Naive B cell (primary cell): ENCODE data around the gene TP53I13. TPM values are rescaled to one million over a fixed set of nuclear protein-coding genes. Genes with fewer than 3 reads are reported as not detected.

Source experiments
- ATAC-seq, 2 donors: fragments of 150-1000 bp; cut with Tn5 transposase; 2 replicates each; pipeline ENCODE4 v1.10.0; 2021; ENCODE audit warnings: low read depth in 2 of 2, mild to moderate bottlenecking in 2 of 2, moderate library complexity in 2 of 2
- DNase-seq: peaks from one replicate; pipeline ENCODE4 v3.0.0; 2022
- H3K27ac Mint-ChIP-seq, 6 donors: one replicate each; pipeline ENCODE4 v1.8.0; 2020 to 2022; ENCODE audit warnings: mild to moderate bottlenecking in 6 of 6, mixed read lengths in 6 of 6, moderate library complexity in 5 of 6, inconsistent platforms in 2 of 6
- H3K27me3 Mint-ChIP-seq, 3 donors: one replicate each; pipeline ENCODE4 v1.8.0; 2021 to 2022; ENCODE audit warnings: mixed read lengths in 3 of 3, mild to moderate bottlenecking in 1 of 3
- H3K36me3 Mint-ChIP-seq, 2 donors: one replicate each; pipeline ENCODE4 v1.8.0; 2020 to 2022; ENCODE audit warnings: mixed read lengths in 2 of 2, inconsistent platforms in 1 of 2, mild to moderate bottlenecking in 1 of 2
- H3K4me1 Mint-ChIP-seq, 3 donors: one replicate each; pipeline ENCODE4 v1.8.0; 2020 to 2022; ENCODE audit warnings: mixed read lengths in 3 of 3, inconsistent platforms in 1 of 3, mild to moderate bottlenecking in 1 of 3, moderate library complexity in 1 of 3
- H3K4me3 Mint-ChIP-seq, 8 donors: one replicate each; pipeline ENCODE4 v1.8.0; 2020 to 2022; ENCODE audit warnings: mild to moderate bottlenecking in 8 of 8, mixed read lengths in 8 of 8, moderate library complexity in 8 of 8, inconsistent platforms in 2 of 8
- H3K9me3 Mint-ChIP-seq, 7 donors: one replicate each; pipeline ENCODE4 v1.8.0; 2020 to 2022; ENCODE audit warnings: mixed read lengths in 7 of 7, mild to moderate bottlenecking in 5 of 7, inconsistent platforms in 2 of 7, moderate library complexity in 1 of 7
- polyA plus RNA-seq, 6 donors: library from polyadenylated mRNA; unstranded; fragments of 300-500 nt; fragmentation: Illumina TruSeq; gene quantifications; one replicate each; pipeline ENCODE4 v1.2.3, GENCODE V29; 2021; ENCODE audit warnings: low read depth in 6 of 6

TP53I13 gene
- polyA plus RNA-seq, 6 donors from 2014 or later = 28.1 to 41.5 (median 38.4) TPM

DNA sequence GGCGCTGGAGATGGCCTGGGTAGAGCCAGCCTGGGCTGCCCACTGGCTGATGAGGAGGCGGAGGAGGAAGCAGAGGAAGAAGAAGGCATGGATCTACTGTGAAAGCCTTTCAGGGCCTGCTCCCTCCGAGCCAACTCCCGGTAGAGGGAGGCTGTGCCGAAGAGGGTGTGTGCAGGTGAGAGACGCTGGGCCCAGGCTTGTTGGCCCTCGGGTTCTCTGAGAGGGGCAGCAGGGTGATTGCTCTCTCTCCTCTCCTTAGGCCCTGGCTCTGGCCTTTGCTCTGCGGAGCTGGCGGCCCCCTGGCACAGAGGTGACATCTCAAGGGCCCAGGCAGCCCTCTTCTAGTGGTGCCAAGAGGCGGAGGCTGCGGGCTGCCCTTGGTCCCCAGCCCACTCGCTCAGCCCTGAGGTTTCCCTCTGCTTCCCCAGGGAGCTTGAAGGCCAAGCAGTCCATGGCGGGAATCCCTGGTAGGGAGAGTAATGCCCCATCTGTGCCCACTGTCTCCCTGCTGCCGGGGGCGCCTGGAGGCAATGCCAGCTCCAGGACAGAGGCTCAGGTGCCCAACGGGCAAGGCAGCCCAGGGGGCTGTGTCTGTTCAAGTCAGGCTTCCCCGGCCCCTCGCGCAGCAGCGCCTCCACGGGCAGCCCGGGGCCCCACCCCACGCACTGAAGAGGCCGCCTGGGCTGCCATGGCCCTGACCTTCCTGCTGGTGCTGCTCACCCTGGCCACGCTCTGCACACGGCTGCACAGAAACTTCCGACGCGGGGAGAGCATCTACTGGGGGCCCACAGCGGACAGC lies 3.6 kb downstream of the TP53I13 start:
- H3K36me3 Mint-ChIP-seq = no peaks in the 10 kb centered on the region
- peaks cover 29 to 52% (median 38%) of the 10 kb centered on the region in 3 donors for H3K4me1 Mint-ChIP-seq
- no peaks in the 10 kb centered on the region for H3K9me3 Mint-ChIP-seq
- H3K27ac Mint-ChIP-seq = peak overlapping the region in 1 of 6 donors; percentile 11
- H3K27me3 Mint-ChIP-seq = no peaks in the 10 kb centered on the region
- peak overlapping the region in 3 of 8 donors; percentile 12 to 44 (median 15) for H3K4me3 Mint-ChIP-seq
- DNase-seq (no peak), ATAC-seq (no peak)

DNA sequence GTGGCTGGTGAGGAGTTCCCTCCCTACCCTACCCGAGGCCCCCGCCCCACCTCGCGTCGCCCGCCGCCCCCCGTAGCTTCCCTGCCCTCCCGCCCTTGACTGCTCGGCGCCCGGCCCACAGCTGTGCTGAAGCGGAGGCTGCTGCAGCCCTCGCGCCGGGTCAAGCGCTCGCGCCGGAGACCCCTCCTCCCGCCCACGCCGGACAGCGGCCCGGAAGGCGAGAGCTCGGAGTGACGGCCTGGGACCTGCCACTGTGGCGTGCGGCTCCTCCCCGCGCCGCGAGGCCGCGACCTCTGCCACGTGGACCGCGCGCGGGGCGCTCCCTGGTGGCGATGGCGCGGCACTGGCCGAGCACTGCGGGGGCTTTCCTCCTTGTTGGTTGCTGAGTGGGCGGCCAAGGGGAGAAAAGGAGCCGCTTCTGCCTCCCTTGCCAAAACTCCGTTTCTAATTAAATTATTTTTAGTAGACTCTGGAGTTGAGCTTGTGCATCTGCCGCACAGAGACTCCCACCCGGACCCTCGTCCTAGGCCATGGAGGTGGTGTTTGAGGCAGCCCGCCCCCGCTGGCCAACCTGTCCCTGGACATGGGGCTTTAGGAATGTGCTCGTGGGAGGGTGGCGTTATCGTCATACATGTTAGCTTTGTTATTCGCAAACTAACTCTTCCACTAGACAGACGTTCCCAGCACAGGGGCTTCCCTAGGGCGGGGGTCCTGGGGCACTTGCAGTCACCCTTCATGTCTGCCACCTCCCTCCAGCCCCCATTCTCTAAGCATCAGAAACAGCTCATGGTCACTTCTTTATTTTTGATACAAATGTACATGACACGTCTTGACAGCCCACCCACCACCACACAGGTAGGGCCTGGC lies 4.4 kb downstream of the TP53I13 start:
- H3K27ac Mint-ChIP-seq = no peak overlapping the region
- H3K4me3 Mint-ChIP-seq = peak overlapping the region in 3 of 8 donors; percentile 10 to 81 (median 12)
- H3K9me3 Mint-ChIP-seq = no peaks in the 10 kb centered on the region
- no peaks in the 10 kb centered on the region for H3K27me3 Mint-ChIP-seq
- peaks cover 29 to 47% (median 38%) of the 10 kb centered on the region in 3 donors for H3K4me1 Mint-ChIP-seq
- peak; percentile 39 to 57 for ATAC-seq
- H3K36me3 Mint-ChIP-seq = peaks cover 0 to 3% of the 10 kb centered on the region in 2 donors
- DNase-seq = peak; percentile 68

DNA sequence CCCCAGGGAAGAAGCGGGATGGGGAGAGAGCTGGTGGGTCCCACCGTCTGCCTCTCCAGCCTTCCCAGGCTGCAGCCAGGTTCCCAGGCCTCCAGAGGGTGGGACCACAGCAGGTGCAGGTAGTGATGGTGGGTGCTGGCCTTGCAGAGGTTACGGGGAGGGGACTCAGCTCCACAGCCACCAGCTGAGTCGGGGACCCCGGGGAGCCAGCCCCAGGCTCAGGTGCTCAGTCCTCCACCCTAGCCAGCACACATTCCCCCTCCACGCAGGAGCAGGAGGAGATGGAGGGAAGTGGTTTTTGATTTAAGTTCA lies 5.0 kb downstream of the TP53I13 start:
- no peak overlapping the region for H3K27ac Mint-ChIP-seq
- no peaks in the 10 kb centered on the region for H3K9me3 Mint-ChIP-seq
- H3K36me3 Mint-ChIP-seq = peaks cover 0 to 9% of the 10 kb centered on the region in 2 donors
- H3K4me1 Mint-ChIP-seq = peaks cover 29 to 42% (median 38%) of the 10 kb centered on the region in 3 donors
- no peak overlapping the region for H3K4me3 Mint-ChIP-seq
- no peak for DNase-seq
- no peaks in the 10 kb centered on the region for H3K27me3 Mint-ChIP-seq
- ATAC-seq = no peak

DNA sequence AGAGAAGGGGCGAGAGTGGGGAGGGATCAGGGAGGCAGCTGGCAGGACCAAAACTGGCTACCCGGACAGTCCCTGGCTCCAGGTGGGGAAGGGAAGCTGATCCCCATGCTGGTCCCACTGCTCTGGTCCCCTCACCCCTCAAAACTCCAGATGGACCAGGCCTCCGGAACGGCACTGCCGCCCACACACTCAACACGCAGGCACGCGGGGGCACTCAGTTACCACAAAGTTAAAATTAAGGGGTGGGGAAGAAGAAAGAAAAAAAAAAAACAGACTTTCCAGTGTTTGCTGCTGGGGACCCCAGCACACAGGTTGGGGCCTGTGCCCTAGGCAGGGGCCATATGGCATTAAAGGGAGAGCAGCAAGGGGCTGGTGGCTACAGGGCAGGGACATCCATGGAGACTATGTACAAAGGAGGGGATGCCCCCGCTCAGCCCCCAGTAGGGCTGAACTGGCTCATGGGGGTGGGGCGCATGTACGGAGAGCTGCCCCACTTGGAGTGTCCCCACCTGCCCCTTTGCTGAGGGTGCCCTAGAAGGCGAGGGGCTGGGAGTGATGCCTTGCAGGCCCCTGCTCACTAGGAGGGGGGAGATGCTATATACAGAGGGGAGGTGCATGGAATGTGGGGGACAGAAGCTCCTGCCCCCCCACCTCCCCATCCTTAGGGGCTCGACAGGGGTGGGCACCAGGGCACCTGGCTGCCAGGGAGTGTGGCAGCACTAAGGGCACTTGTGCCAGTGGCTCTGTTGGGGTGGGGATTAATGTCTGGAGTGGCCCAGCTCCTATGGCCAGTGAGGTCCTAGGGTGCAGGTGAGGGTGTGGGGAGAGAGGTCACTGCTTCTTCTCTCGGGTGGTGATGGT lies 5.6 kb downstream of the TP53I13 start:
- ATAC-seq (no peak), DNase-seq (no peak)
- Mint-ChIP-seq H3K4me3 (peak overlapping the region in 3 of 8 donors; percentile 14 to 72 (median 29)), H3K9me3 (no peaks in the 10 kb centered on the region), H3K27ac (peak overlapping the region in 2 of 6 donors; percentile 59 to 74), H3K27me3 (no peaks in the 10 kb centered on the region), H3K36me3 (peaks cover 0 to 9% of the 10 kb centered on the region in 2 donors), H3K4me1 (peaks cover 26 to 38% (median 36%) of the 10 kb centered on the region in 3 donors)

DNA sequence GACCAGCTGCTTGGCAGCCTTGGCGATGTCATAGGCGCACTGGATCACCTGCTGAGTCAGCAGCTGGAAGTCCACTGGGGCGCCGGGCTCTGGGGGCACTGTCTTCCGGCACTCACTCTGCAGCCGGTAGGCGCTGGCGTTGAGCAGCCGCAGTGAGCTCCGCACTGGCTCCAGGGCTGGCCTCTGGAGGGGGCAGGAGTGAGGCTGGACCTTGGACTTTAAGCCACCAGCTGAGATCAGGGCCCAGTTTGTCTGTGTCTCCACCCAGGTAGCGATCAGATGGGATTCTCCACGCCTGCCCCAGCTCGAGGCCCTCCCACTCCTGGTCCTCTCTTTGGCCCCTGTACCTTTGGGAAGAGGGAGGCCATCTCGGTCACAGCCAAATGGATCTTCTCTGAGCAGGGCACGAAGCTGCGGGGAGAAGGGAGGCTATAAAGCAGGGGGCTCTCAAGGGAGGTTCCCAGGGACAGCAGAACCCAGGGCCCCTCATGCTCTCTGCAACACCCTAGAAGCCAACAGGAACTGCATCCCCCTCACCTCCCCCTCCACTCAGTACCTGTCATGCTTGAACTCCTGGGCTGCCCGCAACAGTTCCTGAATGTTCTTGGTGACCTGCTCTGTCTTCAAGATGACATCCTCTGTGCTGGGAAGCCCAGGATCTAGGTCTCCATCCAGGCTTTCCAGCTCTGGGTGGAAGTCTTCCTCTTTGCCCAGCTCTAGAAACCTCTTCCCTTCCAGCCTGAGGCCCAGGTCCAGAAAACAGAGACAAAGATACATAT lies 6.4 kb downstream of the TP53I13 start:
- no peak for DNase-seq
- Mint-ChIP-seq H3K4me3 (peak overlapping the region in 5 of 8 donors; percentile 14 to 66 (median 29)), H3K27me3 (no peaks in the 10 kb centered on the region), H3K4me1 (peaks cover 22 to 34% (median 34%) of the 10 kb centered on the region in 3 donors), H3K9me3 (no peaks in the 10 kb centered on the region), H3K27ac (peak overlapping the region in 4 of 6 donors; percentile 25 to 83 (median 53)), H3K36me3 (peaks cover 2 to 9% of the 10 kb centered on the region in 2 donors)
- peak; percentile 43 to 63 for ATAC-seq

DNA sequence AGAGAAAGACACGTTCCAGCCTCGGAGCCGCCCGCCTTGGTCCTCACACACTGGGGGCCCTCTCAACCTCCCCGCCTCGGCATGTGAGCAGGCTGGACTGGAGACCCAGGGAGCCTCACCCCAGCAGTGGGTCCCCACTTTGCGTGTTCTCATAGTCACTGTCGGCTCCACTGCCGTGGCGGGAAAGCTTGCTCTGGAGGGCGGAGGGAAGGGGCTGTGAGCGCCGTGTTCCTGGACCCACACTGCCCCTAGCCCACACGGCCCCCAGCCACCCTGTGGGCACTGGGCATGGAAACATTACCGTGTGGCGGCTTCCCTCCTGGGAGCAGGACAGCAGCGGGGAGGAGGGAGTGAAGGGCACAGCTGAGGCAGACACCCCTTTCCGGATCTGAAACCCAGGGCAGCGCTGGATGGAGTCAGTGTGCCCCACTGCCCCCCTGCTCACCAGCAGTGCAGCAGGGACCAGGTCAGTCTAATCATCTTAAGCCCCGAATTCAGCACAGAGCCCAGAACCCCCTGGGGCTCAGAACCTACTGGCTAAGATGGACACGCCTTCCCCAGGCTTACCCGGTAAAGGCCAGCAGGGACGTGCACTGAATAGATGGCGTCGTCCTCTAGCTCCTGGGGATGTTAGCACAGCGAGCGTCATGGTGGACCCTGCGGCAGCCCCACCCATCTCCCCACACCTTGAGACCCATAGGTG lies 7.2 kb downstream of the TP53I13 start:
- Mint-ChIP-seq H3K27me3 (no peaks in the 10 kb centered on the region), H3K36me3 (peaks cover 8 to 9% of the 10 kb centered on the region in 2 donors), H3K9me3 (no peaks in the 10 kb centered on the region), H3K27ac (peak overlapping the region in 3 of 6 donors; percentile 32 to 83 (median 59)), H3K4me3 (peak overlapping the region in 1 of 8 donors; percentile 13), H3K4me1 (peaks cover 25 to 39% (median 36%) of the 10 kb centered on the region in 3 donors)
- ATAC-seq = no peak
- DNase-seq = no peak

DNA sequence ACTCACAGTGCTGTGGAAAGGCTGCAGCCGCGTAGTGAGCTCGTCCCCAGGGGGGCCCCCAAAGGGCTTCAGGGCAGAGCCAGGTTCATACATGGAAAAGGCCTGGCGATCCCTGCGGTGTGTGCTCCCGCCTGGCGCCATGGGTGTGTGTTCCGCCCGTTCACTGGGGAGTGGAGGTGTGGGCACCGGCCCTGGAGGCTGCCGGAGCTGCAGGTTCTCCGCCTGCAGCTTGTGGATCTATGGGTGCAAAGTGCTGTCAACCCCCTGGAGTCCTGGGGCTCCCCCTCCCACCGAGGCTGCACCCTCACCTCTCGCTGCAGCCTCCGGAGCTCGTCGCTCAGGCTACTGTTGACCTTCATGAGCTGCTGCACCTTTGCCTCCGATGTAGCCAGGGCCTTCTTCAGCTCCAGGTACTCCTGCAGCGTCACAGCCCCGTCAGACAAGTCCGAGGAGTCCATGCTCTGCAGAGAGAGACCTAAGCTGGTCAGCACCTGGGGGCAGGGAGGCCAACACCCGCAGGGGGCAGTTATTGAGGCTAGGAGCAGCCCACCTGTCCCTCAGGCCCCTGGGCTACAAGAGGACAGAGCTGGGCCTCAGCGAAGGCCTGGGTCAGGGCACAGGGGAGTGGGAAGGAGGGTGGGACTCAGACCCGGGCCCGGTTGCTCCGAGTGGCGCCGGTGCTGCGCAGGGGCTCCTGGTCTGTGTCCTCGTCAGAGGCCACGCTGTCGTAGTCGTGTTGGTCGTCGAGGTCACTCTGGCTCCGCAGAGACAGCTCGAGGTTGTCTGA lies 7.9 kb downstream of the TP53I13 start:
- DNase-seq (no peak), ATAC-seq (no peak)
- Mint-ChIP-seq H3K4me1 (peaks cover 21 to 35% (median 31%) of the 10 kb centered on the region in 3 donors), H3K27ac (no peak overlapping the region), H3K27me3 (no peaks in the 10 kb centered on the region), H3K36me3 (peaks cover 8 to 9% of the 10 kb centered on the region in 2 donors), H3K4me3 (peak overlapping the region in 1 of 8 donors; percentile 33), H3K9me3 (no peaks in the 10 kb centered on the region)

DNA sequence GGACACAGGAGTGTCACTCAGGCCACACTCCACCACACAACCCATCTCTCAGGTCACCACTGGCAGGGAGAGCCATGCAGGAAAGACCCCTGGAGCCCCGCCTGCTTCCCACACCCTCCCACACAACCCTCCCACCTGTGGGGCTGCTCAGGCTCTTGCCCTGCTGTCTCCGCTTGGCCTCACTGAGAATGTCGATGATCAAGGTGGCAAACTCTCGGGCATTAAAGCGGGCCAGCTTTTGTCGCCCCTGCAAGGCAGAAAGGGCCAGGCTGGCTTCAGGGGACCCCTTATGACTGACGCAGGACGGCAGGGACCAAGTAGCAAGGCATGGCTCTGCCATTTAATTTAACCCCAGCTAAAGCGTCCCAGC lies 8.5 kb downstream of the TP53I13 start:
- peaks cover 8 to 9% of the 10 kb centered on the region in 2 donors for H3K36me3 Mint-ChIP-seq
- H3K27ac Mint-ChIP-seq = no peak overlapping the region
- no peak overlapping the region for H3K4me3 Mint-ChIP-seq
- H3K27me3 Mint-ChIP-seq = no peaks in the 10 kb centered on the region
- no peak for DNase-seq
- ATAC-seq = no peak
- no peaks in the 10 kb centered on the region for H3K9me3 Mint-ChIP-seq
- H3K4me1 Mint-ChIP-seq = peaks cover 21 to 32% (median 31%) of the 10 kb centered on the region in 3 donors

DNA sequence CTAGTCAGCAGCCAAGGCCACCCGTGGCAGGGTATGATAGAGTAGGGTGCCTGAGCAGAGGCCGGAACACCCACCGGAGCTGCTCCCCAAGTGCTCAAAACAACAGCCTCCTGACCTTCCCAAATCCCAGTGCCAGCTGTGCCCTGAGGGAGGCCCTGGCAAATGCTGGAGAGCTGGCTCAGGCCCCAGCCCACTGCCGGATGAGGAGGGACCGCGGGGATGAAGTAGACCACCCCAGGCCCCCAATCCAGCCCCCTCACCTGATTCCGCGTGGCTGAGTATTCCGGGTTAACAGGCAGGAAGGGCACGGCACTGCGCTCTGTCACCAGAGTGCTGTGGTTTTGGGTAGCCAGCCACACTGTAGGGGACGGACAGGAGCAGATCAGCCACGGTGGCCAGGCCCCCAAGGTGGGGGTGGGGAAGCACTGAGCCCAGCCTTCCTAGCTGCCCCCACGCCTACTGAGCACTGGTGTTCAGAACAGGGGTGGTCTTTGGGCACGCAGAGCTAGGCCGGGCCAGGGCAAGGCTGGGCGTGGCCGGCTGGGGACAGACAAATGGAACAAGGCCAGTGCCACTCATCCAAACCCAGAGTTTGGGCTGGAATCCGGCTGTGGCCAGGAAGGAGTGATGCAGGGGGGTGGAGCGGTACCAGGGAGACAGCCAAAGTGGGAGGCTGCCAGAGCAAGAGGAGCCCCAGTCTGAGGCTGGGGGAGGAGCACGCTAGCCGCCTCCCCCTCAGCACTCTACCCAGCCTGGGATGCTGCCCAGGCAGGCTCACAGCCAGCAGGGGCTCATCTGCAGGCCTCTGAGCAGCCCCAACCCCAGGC lies 9.1 kb downstream of the TP53I13 start:
- Mint-ChIP-seq H3K4me3 (no peak overlapping the region), H3K27me3 (no peaks in the 10 kb centered on the region), H3K27ac (peak overlapping the region in 1 of 6 donors; percentile 49), H3K36me3 (peaks cover 8 to 9% of the 10 kb centered on the region in 2 donors), H3K4me1 (peaks cover 21 to 36% (median 31%) of the 10 kb centered on the region in 3 donors), H3K9me3 (no peaks in the 10 kb centered on the region)
- DNase-seq (no peak), ATAC-seq (no peak)

DNA sequence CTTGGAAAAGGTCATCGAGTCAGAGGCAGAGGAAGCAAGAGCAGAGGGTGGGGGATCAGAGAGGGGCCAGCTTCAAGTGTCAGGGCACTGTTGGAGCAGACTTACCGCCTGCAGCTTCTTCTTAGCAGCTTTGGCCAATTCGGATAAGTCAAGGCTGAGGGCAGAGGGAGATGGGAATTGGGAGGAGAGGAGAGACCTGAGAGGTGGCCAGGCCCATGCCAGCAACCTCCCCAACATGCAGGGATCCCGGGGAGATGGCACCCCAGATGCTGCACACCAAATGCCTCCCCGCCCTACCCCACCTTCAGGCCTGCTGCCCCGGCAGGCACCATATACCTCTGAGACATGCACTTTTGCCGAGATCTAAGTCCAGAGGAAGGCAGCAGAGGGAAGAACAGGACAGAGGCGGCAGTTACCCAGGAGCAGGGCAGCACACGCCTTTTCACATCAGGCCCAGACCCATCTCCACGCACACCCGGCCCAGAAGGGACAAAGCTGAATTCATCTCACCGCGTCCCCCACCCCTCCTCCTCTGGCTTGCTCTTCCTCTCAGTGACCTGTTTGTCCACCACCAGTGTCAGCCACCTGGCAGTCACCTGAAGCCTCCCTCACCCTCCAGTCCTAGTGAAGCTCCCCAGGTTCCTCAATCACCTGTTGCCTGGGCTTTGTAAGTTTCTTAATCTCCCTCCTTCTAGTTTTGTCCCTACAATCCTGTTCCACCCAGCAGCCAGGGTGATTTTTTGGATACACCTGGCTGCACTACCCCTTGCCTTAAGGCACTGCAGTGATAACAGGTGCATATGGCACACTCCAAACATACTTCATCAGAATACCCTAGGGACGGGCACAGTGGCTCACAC lies 10.4 kb downstream of the TP53I13 start:
- peaks cover 8 to 9% of the 10 kb centered on the region in 2 donors for H3K36me3 Mint-ChIP-seq
- no peak for DNase-seq
- peak overlapping the region in 2 of 6 donors; percentile 49 to 81 for H3K27ac Mint-ChIP-seq
- no peaks in the 10 kb centered on the region for H3K27me3 Mint-ChIP-seq
- H3K4me1 Mint-ChIP-seq = peaks cover 24 to 36% (median 35%) of the 10 kb centered on the region in 3 donors
- peak overlapping the region in 1 of 8 donors; percentile 72 for H3K4me3 Mint-ChIP-seq
- H3K9me3 Mint-ChIP-seq = no peaks in the 10 kb centered on the region
- no peak for ATAC-seq
